ENCODE data around the gene CHKA. TPM values are rescaled to one million over a fixed set of nuclear protein-coding genes. Genes with fewer than 3 reads are reported as not detected.

Gene CHKA
- total RNA-seq, 4 donors from 2014 or later = 86.8 to 106 (median 93.1) TPM

- intact Hi-C loops (cut with DNase I) = no loop called here
- TF ChIP-seq CTCF (IDR thresholded peaks at IDR 0.05) (no peak), POLR2A (IDR thresholded peaks at IDR 0.05) (no peak)
- H3K4me1 ChIP-seq = peaks cover 12 to 61% of the 10 kb centered on the region in 2 donors
- 90 to 94% methylated on average over 9 to 14 of the region's 14 CpGs for WGBS, 2 donors
- peak overlapping the region in 1 of 3 donors; percentile 94 for H3K27ac ChIP-seq
- DNase-seq = no peak
- H3K27me3 ChIP-seq = no peaks in the 10 kb centered on the region
- no peaks in the 10 kb centered on the region for H3K36me3 ChIP-seq
- H3K9me3 ChIP-seq = no peaks in the 10 kb centered on the region
- H3K4me3 ChIP-seq (replicated peaks in 1 of 3) = no peak overlapping the region
Measured at GRCh38 chr11:68013611-68014156, 107.5 kb downstream of the CHKA start.

- H3K4me1 ChIP-seq = peaks cover 12 to 61% of the 10 kb centered on the region in 2 donors
Measured at GRCh38 chr11:68012843-68013610, 108.2 kb downstream of the CHKA start.

GRCh38 chr11:68012044-68012842 lies 108.9 kb downstream of the CHKA start:
- H3K9me3 ChIP-seq = no peaks in the 10 kb centered on the region
- no peak overlapping the region for H3K4me3 ChIP-seq (replicated peaks in 1 of 3)
- peak overlapping the region in 1 of 3 donors; percentile 94 for H3K27ac ChIP-seq
- no peaks in the 10 kb centered on the region for H3K27me3 ChIP-seq
- H3K36me3 ChIP-seq = no peaks in the 10 kb centered on the region
- no peak for TF ChIP-seq CTCF (IDR thresholded peaks at IDR 0.05)
- no peak for TF ChIP-seq POLR2A (IDR thresholded peaks at IDR 0.05)
- 72 to 88% methylated on average over 7 to 11 of the region's 17 CpGs for WGBS, 2 donors
- peaks cover 12 to 61% of the 10 kb centered on the region in 2 donors for H3K4me1 ChIP-seq
- DNase-seq = no peak
- intact Hi-C loops (cut with DNase I) = no loop called here

More at GRCh38 chr11:68012843-68013610, 108.2 kb downstream of the CHKA start:
- intact Hi-C loops (cut with DNase I) = no loop called here
- Histone ChIP-seq H3K27me3 (no peaks in the 10 kb centered on the region), H3K9me3 (no peaks in the 10 kb centered on the region), H3K27ac (peak overlapping the region in 1 of 3 donors; percentile 94), H3K36me3 (no peaks in the 10 kb centered on the region), H3K4me3 (replicated peaks in 1 of 3) (no peak overlapping the region)
- 81% methylated on average over 13 to 15 of the region's 16 CpGs for WGBS, 2 donors
- no peak for TF ChIP-seq POLR2A (IDR thresholded peaks at IDR 0.05)
- no peak for TF ChIP-seq CTCF (IDR thresholded peaks at IDR 0.05)
- DNase-seq = no peak

GRCh38 chr11:68011051-68011943 lies 109.9 kb downstream of the CHKA start:
- no peaks in the 10 kb centered on the region for H3K9me3 ChIP-seq
- no peak for DNase-seq
- no peaks in the 10 kb centered on the region for H3K27me3 ChIP-seq
- TF ChIP-seq CTCF (IDR thresholded peaks at IDR 0.05) = no peak
- TF ChIP-seq POLR2A (IDR thresholded peaks at IDR 0.05) = no peak
- H3K36me3 ChIP-seq = no peaks in the 10 kb centered on the region
- peak overlapping the region; percentile 67 to 94 (median 93) for H3K27ac ChIP-seq
- peaks cover 12 to 55% of the 10 kb centered on the region in 2 donors for H3K4me1 ChIP-seq
- 87 to 91% methylated on average over 12 to 15 of the region's 16 CpGs for WGBS, 2 donors
- intact Hi-C loops (cut with DNase I) = no loop called here
- no peak overlapping the region for H3K4me3 ChIP-seq (replicated peaks in 1 of 3)

Measured in thyroid gland (tissue), 4 donors.